ENCODE data around the gene GDF10. TPM values are rescaled to one million over a fixed set of nuclear protein-coding genes. Genes with fewer than 3 reads are reported as not detected.

Gene GDF10
- polyA plus RNA-seq, 1 donor from 2014 or later, result 0.66 TPM

- H2AFZ ChIP-seq (ENCODE audit: low read depth, low read length), result no peak overlapping the region
- H3K9me2 ChIP-seq (ENCODE audit: insufficient read depth, low read length), result no peaks in the 10 kb centered on the region
- no peaks in the 10 kb centered on the region for H3K36me3 ChIP-seq (ENCODE audit: insufficient read depth, low read length)
- H3K9ac ChIP-seq (ENCODE audit: low read length), result no peak overlapping the region
- TF ChIP-seq SMC3 (conservative IDR thresholded peaks at IDR 0.05; ENCODE audit: poor library complexity), result no peak
- TF ChIP-seq MXI1 (conservative IDR thresholded peaks at IDR 0.05; ENCODE audit: poor library complexity, severe bottlenecking), result no peak
- no peak for TF ChIP-seq REST (IDR thresholded peaks at IDR 0.05; ENCODE audit: borderline replicate concordance)
- TF ChIP-seq POLR2AphosphoS5 (IDR thresholded peaks at IDR 0.05), result no peak
- TF ChIP-seq, protein P1, sequence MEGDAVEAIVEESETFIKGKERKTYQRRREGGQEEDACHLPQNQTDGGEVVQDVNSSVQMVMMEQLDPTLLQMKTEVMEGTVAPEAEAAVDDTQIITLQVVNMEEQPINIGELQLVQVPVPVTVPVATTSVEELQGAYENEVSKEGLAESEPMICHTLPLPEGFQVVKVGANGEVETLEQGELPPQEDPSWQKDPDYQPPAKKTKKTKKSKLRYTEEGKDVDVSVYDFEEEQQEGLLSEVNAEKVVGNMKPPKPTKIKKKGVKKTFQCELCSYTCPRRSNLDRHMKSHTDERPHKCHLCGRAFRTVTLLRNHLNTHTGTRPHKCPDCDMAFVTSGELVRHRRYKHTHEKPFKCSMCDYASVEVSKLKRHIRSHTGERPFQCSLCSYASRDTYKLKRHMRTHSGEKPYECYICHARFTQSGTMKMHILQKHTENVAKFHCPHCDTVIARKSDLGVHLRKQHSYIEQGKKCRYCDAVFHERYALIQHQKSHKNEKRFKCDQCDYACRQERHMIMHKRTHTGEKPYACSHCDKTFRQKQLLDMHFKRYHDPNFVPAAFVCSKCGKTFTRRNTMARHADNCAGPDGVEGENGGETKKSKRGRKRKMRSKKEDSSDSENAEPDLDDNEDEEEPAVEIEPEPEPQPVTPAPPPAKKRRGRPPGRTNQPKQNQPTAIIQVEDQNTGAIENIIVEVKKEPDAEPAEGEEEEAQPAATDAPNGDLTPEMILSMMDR (IDR thresholded peaks at IDR 0.05; ENCODE audit: poor library complexity, severe bottlenecking), result no peak
- no peak for TF ChIP-seq TAF1 (IDR thresholded peaks at IDR 0.05; ENCODE audit: low read depth)
- TF ChIP-seq EP300 (conservative IDR thresholded peaks at IDR 0.05; ENCODE audit: poor library complexity, severe bottlenecking), result no peak
- no peak for TF ChIP-seq EZH2 (IDR thresholded peaks at IDR 0.05; ENCODE audit: borderline replicate concordance, insufficient read depth, low read length, poor library complexity, severe bottlenecking)
- TF ChIP-seq RAD21 (conservative IDR thresholded peaks at IDR 0.05), result no peak
- H3K27me3 ChIP-seq (ENCODE audit: insufficient read depth, low read depth, low read length), result peaks cover 28% of the 10 kb centered on the region
- no peak overlapping the region for H3K27ac ChIP-seq (ENCODE audit: low read length)
- H3F3A ChIP-seq (ENCODE audit: insufficient read depth, low read length, poor library complexity, severe bottlenecking), result no peaks in the 10 kb centered on the region
- H4K20me1 ChIP-seq (ENCODE audit: insufficient read depth), result no peaks in the 10 kb centered on the region
- H3K79me2 ChIP-seq (replicated peaks; ENCODE audit: insufficient read depth, low read length), result no peaks in the 10 kb centered on the region
- H3K4me2 ChIP-seq (ENCODE audit: low read length), result no peak overlapping the region
- H3K9me3 ChIP-seq (ENCODE audit: low read length), result no peaks in the 10 kb centered on the region
- H3K4me3 ChIP-seq (ENCODE audit: low read length), result no peak overlapping the region
These were observed 3.1 kb downstream of the GDF10 start for GRCh38 chr10:47303105-47303504.

GRCh38 chr10:47303866-47304265 lies 3.9 kb downstream of the GDF10 start:
- TF ChIP-seq POLR2AphosphoS5 (IDR thresholded peaks at IDR 0.05) (no peak), RAD21 (conservative IDR thresholded peaks at IDR 0.05) (no peak)
- H3K27ac ChIP-seq (ENCODE audit: low read length), result no peak overlapping the region

DNA sequence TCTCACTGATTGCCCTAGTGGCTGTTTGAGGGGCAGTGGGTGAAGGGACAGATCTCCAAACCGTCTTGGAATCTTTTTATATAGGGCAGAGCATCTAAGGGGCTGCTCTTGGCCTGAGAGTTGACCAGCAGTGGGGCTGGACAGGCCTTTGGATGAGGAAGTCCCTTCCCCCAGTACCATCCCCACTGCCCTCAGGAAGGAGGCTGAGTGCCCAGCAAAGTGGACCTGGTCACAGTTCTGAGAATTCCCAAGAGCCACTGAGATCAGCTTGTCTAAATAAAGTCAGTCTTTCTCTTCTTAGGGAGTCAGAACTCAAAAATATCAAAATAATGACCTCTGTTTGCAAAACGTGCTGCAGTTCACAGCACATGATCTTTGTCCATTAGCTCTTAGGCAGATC lies 5.6 kb downstream of the GDF10 start:
- Histone ChIP-seq H2AFZ (ENCODE audit: low read depth, low read length) (no peak overlapping the region), H4K20me1 (ENCODE audit: insufficient read depth) (no peaks in the 10 kb centered on the region), H3K9me2 (ENCODE audit: insufficient read depth, low read length) (no peaks in the 10 kb centered on the region), H3K4me3 (ENCODE audit: low read length) (no peak overlapping the region), H3F3A (ENCODE audit: insufficient read depth, low read length, poor library complexity, severe bottlenecking) (no peaks in the 10 kb centered on the region), H3K27me3 (ENCODE audit: insufficient read depth, low read depth, low read length) (peaks cover 14% of the 10 kb centered on the region), H3K4me2 (ENCODE audit: low read length) (no peak overlapping the region), H3K36me3 (ENCODE audit: insufficient read depth, low read length) (no peaks in the 10 kb centered on the region), H3K9ac (ENCODE audit: low read length) (no peak overlapping the region), H3K79me2 (replicated peaks; ENCODE audit: insufficient read depth, low read length) (no peaks in the 10 kb centered on the region), H3K27ac (ENCODE audit: low read length) (no peak overlapping the region), H3K9me3 (ENCODE audit: low read length) (no peaks in the 10 kb centered on the region)
- TF ChIP-seq, protein P1 (IDR thresholded peaks at IDR 0.05; ENCODE audit: poor library complexity, severe bottlenecking), result no peak
- no peak for TF ChIP-seq EP300 (conservative IDR thresholded peaks at IDR 0.05; ENCODE audit: poor library complexity, severe bottlenecking)
- TF ChIP-seq EZH2 (IDR thresholded peaks at IDR 0.05; ENCODE audit: borderline replicate concordance, insufficient read depth, low read length, poor library complexity, severe bottlenecking), result no peak
- TF ChIP-seq TAF1 (IDR thresholded peaks at IDR 0.05; ENCODE audit: low read depth), result no peak
- no peak for TF ChIP-seq REST (IDR thresholded peaks at IDR 0.05; ENCODE audit: borderline replicate concordance)
- TF ChIP-seq SMC3 (conservative IDR thresholded peaks at IDR 0.05; ENCODE audit: poor library complexity), result no peak
- TF ChIP-seq POLR2AphosphoS5 (IDR thresholded peaks at IDR 0.05), result no peak
- no peak for TF ChIP-seq MXI1 (conservative IDR thresholded peaks at IDR 0.05; ENCODE audit: poor library complexity, severe bottlenecking)
- no peak for TF ChIP-seq RAD21 (conservative IDR thresholded peaks at IDR 0.05)

More at GRCh38 chr10:47303866-47304265, 3.9 kb downstream of the GDF10 start:
- H4K20me1 ChIP-seq (ENCODE audit: insufficient read depth), result no peaks in the 10 kb centered on the region
- no peaks in the 10 kb centered on the region for H3K9me3 ChIP-seq (ENCODE audit: low read length)
- no peak overlapping the region for H3K9ac ChIP-seq (ENCODE audit: low read length)
- H3K9me2 ChIP-seq (ENCODE audit: insufficient read depth, low read length), result no peaks in the 10 kb centered on the region
- no peaks in the 10 kb centered on the region for H3K36me3 ChIP-seq (ENCODE audit: insufficient read depth, low read length)
- H3K4me2 ChIP-seq (ENCODE audit: low read length), result no peak overlapping the region
- H3F3A ChIP-seq (ENCODE audit: insufficient read depth, low read length, poor library complexity, severe bottlenecking), result no peaks in the 10 kb centered on the region
- H3K79me2 ChIP-seq (replicated peaks; ENCODE audit: insufficient read depth, low read length), result no peaks in the 10 kb centered on the region
- H3K27me3 ChIP-seq (ENCODE audit: insufficient read depth, low read depth, low read length), result peaks cover 28% of the 10 kb centered on the region
- H3K4me3 ChIP-seq (ENCODE audit: low read length), result no peak overlapping the region
- no peak overlapping the region for H2AFZ ChIP-seq (ENCODE audit: low read depth, low read length)

All from neural cell (in vitro differentiated cells).